ENCODE measurements around the gene ENOX1. TPM values are rescaled to one million over a fixed set of nuclear protein-coding genes. Genes with fewer than 3 reads are reported as not detected.

Gene ENOX1
- total RNA-seq, 1 donor from 2014 or later, result 3.0 TPM

- H3K4me1 Mint-ChIP-seq, result peaks cover 10% of the 10 kb centered on the region
- peaks cover 5% of the 10 kb centered on the region for H3K36me3 Mint-ChIP-seq
- no peaks in the 10 kb centered on the region for H3K27me3 Mint-ChIP-seq (ENCODE audit: low read depth)
- no peak for TF ChIP-seq CTCF (IDR thresholded peaks at IDR 0.05; ENCODE audit: unreplicated experiment)
- H3K9me3 Mint-ChIP-seq, result peaks cover 17% of the 10 kb centered on the region
- no peak overlapping the region for H3K27ac Mint-ChIP-seq
- no peak overlapping the region for H3K4me3 Mint-ChIP-seq
- no peak for DNase-seq (ENCODE audit: low spot score in 2 of 2, unreplicated experiment in 2 of 2)
Measured at GRCh38 chr13:43631106-43631505, 155.7 kb downstream of the ENOX1 start.

- Mint-ChIP-seq H3K27me3 (ENCODE audit: low read depth) (no peaks in the 10 kb centered on the region), H3K36me3 (peaks cover 5% of the 10 kb centered on the region), H3K9me3 (peaks cover 17% of the 10 kb centered on the region), H3K27ac (no peak overlapping the region), H3K4me3 (no peak overlapping the region), H3K4me1 (peaks cover 7% of the 10 kb centered on the region)
- DNase-seq (ENCODE audit: low spot score in 2 of 2, unreplicated experiment in 2 of 2), result no peak
- no peak for TF ChIP-seq CTCF (IDR thresholded peaks at IDR 0.05; ENCODE audit: unreplicated experiment)
Measured at GRCh38 chr13:43629691-43630480, 156.9 kb downstream of the ENOX1 start.

- no peak overlapping the region for H3K27ac Mint-ChIP-seq
- peaks cover 11% of the 10 kb centered on the region for H3K36me3 Mint-ChIP-seq
- H3K27me3 Mint-ChIP-seq (ENCODE audit: low read depth), result no peaks in the 10 kb centered on the region
- H3K4me3 Mint-ChIP-seq, result no peak overlapping the region
- DNase-seq (ENCODE audit: low spot score in 2 of 2, unreplicated experiment in 2 of 2), result no peak
- peaks cover 23% of the 10 kb centered on the region for H3K9me3 Mint-ChIP-seq
- peaks cover 5% of the 10 kb centered on the region for H3K4me1 Mint-ChIP-seq
- no peak for TF ChIP-seq CTCF (IDR thresholded peaks at IDR 0.05; ENCODE audit: unreplicated experiment)
Measured at GRCh38 chr13:43626994-43627393, 159.8 kb downstream of the ENOX1 start.

- Mint-ChIP-seq H3K4me3 (no peak overlapping the region), H3K36me3 (no peaks in the 10 kb centered on the region), H3K27ac (no peak overlapping the region), H3K4me1 (peaks cover 5% of the 10 kb centered on the region), H3K9me3 (peaks cover 21% of the 10 kb centered on the region), H3K27me3 (ENCODE audit: low read depth) (no peaks in the 10 kb centered on the region)
- DNase-seq (ENCODE audit: low spot score in 2 of 2, unreplicated experiment in 2 of 2), result no peak
- no peak for TF ChIP-seq CTCF (IDR thresholded peaks at IDR 0.05; ENCODE audit: unreplicated experiment)
Measured at GRCh38 chr13:43614063-43614462, 172.7 kb downstream of the ENOX1 start.

GRCh38 chr13:43611281-43612273 is 175.2 kb downstream of the ENOX1 start:
- no peak for DNase-seq (ENCODE audit: low spot score in 2 of 2, unreplicated experiment in 2 of 2)
- H3K4me3 Mint-ChIP-seq, result no peak overlapping the region
- no peak for TF ChIP-seq CTCF (IDR thresholded peaks at IDR 0.05; ENCODE audit: unreplicated experiment)
- no peak overlapping the region for H3K27ac Mint-ChIP-seq
- no peaks in the 10 kb centered on the region for H3K9me3 Mint-ChIP-seq
- H3K36me3 Mint-ChIP-seq, result no peaks in the 10 kb centered on the region
- H3K4me1 Mint-ChIP-seq, result peaks cover 5% of the 10 kb centered on the region
- H3K27me3 Mint-ChIP-seq (ENCODE audit: low read depth), result no peaks in the 10 kb centered on the region

Measured in mesothelial cell of epicardium (in vitro differentiated cells).